NCI-H128 (cell line): Measurements from ENCODE around the gene SPOCK1.
"Not testable (repeated sequence)": the region's sequence is repeated elsewhere in the genome, so short reads cannot be mapped to it uniquely, and the experiment has no call there.

Experiments used
- DNase-seq: peaks from one replicate; lab custom pipeline; 2025; ENCODE audit not compliant: unreplicated experiment; lab: John Stamatoyannopoulos, UW

SPOCK1 gene

DNA sequence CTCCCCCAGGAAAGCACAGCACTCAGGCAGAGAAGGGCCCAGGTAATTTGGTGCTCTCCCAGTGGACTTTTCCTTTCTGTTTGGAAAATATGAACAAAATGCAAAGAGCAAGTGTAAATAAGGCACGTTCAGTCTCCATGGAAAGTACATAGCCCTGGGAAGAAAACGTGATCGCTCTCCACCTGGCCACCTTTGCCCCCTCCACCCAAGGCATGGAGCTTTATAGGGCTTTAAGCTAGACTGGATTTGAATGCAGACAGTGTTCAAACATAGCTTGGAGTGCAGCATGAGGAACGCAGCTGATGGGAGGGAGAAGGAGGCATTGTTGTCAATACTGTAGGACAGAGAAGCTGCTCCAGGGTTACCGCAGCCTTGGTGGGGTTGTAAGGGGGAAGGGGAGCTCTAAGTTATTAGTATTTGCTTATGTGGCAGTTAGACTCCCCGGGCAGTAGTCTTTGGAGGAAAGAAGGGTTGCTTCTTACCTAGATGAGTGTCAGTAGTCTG, 500.2 kb downstream of the SPOCK1 start:
- DNase-seq, result no peak

DNA sequence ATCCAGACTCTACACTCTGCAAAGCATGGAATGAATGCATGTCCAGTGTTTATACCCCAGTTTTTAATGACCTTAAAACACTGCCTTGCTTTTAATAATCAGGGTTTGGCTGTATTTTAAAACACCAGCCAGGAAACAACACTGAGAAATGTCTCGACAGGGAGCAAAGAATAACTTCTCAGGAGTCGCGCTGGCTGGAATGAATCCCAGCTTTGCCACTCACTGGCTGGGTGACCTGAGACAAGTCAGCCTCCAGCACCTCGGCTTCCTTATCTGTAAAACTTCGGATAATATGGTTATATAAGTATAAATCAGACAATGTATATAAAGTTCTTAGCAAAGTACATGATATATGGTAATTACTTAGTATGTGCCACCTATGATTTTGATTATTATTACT, 505.0 kb downstream of the SPOCK1 start:
- no peak for DNase-seq

DNA sequence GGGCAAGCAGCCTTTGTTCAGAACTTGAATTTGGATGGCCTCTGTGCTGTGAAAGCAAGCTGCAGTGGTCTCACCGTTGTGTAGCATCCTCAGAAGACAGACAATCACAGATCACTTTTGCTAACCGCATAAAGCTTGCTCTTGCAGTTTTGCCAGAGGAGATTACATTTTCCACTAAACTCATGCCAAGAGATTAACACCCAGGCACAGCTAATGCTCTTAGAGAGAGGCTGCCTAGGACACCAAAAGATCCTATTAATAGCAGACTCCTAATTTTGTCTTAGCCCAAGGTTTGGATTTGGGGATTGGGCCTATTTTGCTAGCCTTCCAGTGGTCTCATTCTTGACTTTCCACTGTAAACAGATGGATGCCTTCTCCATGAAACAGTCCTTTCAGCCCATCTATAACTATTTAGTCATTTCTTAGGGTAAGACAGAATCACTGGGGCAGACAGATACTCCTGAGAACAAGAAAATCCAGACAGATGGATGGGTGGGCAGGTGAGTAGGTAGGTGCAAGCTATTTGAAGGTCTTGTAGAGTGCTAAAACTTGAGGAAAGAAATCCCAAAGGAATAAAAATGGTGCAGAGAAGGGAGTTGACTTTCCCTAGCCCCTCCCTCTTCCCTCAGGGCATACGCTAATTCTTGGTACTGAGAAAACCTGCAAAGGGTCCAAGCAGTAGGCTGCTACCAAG, 506.2 kb downstream of the SPOCK1 start:
- no peak for DNase-seq

DNA sequence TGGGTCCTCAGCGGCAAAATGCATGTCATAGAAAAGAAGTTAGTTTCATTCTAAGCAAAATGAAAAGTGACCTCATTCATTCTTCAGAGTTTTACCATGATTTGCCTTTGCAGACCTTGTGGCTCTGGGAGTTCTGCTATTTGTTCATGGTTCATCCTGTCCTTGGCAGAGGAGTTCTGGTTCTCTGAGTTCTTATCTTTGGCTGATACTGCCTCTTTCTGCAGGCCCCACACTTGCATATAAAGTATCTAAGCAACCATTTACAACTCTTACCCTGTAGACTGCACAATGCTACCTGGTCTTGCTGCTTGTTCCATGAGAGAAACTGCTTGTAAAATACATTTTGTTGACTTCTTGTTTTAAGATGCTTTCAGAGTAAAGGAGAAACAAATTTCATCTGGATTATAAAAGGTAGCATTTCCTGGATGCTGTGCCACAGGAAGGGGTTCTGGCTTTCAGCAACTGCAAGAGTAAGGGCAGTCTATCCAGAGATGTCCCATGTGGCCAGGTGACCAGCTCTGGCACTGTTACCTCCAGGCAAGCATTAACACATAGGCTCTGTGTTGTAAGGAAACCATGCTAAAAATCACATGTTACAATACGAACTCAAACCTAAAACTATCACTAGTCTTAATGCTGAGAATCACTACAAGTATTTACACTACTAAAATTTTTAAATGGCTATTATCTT, 513.2 kb downstream of the SPOCK1 start:
- no peak for DNase-seq

DNA sequence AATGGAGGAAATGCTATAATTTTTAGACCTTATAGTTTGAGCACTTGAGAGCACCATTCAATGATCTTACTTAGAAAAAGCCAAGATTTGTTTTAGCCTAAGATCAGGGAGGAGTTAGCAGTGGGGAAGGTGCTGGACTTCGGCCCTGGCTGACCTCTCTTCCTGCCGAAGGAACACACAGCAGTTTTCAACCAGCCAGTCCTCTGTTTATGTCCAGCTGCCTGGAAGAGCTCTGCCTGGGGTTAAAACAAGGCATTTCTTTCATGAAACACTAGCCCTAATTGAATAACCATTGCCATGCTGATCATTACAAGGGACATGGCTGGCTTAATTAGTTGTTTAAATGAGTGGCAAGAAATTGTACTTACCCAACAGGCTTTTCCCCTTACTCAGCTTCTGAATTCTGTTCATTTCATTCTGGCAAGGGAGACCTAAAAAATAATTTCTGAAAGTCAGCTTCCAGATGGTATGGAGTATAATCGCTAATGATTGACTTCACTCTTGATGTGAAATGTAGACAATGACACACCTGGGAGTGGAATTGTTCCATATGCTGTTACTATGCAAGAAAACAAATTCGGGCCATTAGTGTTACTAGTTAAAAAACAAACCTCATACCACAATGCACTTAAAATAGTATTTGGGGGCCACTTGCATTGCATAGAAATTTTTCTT, 514.2 kb downstream of the SPOCK1 start:
- DNase-seq, result no peak

DNA sequence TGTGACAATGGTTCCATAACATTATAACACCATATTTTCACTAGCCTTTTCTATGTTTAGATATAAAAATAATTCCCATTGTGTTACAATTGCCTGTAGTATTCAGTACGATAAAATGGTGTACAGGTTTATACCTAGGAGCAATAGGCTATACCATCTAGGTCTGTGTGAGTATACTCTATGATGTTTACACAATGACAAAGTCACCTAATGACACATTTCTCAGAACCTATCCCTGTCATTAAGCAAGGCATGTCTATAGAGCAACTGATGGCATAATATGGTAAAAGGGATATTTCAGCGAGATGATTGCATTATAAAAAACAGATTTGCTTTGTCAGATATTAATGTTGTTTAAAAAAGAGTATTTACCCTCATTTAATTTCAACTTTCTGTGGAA, 517.2 kb downstream of the SPOCK1 start:
- DNase-seq, result no peak

DNA sequence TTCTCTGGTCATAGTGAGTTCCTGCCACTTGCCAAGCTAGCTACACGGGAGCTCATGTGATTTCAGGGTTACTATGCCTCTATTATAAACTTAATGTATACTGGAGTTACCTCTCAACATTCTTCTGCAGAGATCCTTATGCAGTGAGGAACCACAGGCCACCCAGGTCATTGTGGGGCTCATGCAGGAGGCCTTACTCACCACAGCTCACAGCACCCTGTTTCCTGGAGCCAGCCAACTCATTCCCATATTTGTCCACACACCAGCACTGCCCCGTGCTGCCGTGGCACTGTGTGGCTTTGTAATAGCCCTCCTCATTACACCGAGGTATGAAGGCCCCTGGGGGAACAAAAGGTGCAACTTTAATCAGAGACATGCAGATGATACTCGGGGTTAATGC, 520.0 kb downstream of the SPOCK1 start:
- DNase-seq, result no peak

DNA sequence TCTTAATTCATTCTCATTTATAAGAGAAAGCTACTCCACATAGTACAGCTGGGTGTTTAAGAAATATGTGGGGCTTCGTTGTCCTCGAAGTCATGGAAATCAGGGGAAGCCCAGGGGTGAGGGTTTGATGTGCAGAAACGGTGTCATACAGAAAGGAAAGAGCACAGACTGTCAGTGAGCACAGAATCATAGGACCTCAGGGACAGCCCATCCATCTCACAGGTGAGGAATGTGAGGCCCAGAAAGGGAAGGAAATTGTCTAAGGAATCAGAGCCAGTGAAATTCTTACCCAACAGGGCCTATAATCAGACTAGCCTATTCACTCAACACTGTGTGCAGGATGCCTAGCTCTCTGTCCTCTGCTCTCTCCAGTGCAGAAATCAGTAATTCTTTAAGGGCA, 535.6 kb downstream of the SPOCK1 start:
- DNase-seq, result no peak

DNA sequence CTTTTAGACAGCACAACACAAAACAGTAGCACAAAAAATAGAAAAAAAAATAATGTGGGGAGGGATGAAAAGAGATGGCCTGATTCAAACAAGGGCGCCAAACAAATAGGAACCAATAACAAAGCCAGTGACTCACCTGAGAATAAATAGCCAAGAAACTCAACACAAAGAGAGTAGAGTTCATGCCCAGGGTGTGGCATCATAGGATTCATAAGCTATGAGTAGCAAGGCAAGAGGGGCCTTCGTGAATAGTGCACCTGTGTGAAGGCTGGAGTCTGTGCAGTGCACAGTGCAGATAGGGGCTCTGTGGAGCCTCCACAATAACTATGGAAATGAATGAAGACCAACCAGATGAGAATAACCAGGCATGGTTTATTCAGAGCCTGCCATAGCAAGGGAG, 541.7 kb downstream of the SPOCK1 start:
- no peak for DNase-seq

DNA sequence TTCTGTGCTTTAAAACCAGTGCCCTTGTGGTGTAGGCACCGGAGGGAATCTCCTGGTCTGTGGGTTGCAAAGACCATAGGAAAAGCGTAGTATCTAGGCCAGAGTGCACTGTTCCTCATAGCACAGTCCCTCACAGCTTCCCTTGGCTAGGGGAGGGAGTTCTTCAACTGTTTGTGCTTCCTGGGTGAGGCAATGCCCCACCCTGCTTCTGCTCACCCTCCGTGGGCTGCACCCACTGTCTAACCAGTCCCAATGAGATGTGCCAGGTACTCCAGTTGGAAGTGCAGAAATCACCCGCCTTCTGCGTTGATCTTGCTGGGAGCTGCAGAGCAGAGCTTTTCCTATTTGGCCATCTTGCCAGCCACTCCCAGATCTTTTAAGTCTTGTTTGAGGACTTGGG, 545.0 kb downstream of the SPOCK1 start:
- not testable (repeated sequence) for DNase-seq

DNA sequence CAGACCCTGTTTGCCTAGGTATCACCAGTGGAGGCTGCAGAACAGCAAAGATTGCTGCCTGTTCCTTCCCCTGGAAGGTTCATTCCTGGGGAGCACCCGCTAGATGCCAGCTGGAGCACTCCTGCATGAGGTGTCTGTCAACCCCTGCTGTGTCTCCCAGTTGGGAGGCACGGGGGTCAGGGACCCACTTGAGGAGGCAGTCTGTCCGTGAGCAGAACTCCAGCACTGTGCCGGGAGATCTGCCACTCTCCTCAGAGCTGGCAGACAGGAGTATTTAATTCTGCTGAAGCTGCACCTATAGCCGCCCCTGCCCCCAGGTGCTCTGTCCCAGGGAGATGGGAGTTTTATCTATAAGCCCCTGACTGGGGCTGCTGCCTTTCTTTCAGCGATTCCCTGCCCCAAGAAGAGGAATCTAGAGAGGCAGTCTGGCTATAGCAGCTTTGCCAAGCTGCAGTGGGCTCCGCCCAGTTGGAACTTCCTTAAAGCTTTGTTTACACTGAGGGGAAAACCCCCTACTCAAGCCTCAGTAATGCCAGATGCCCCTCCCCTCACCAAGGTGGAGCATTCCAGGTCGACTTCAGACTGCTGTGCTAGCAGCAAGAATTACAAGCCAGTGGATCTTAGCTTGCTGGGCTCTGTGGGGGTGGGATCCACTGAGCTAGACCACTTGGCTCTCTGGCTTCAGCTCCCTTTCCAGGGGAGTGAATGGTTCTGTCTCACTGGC, 545.6 kb downstream of the SPOCK1 start:
- DNase-seq, result not testable (repeated sequence)

DNA sequence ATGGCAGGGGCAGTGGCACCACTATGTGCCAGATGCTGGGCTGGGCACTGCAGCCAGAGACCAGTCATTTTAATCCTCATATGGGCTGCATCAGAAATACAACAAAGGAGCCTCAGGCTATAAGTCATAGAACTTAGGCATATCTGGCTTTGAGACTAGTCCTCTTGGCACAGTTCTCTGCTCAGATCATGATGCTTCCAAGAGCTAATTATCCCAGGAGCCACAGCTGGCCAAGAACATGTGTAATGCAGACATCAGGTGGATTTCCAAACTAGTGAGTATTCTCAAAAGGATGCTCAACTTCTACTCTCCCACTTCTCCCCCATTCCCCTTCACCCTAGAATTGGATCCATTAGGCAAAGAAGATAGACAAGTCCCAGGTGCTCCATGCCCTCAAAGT, 571.6 kb downstream of the SPOCK1 start:
- no peak for DNase-seq

DNA sequence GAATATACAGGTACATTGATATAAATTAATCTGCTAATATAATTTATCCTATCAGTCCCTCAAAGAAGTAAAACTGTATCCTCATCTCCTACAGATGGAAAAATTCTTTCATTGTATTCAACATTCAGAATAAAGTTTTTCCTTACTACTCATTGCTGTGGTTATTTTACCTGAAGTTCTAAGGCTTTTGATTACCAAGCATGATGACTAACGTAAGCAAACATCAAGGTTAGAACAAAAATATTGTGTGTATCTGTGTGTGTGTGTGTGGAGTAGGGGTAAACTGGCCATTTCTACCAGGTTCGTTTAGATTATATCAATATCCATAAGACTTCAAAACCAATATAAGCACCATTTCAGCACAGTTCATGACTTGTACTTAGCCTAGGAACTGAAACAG, 573.1 kb downstream of the SPOCK1 start:
- DNase-seq, result no peak
